ENCODE results near the gene PBX4. TPM values are rescaled to one million over a fixed set of nuclear protein-coding genes. Genes with fewer than 3 reads are reported as not detected.

PBX4 gene
- total RNA-seq, 4 donors from 2014 or later: 0.42 to 4.5 (median 0.68) TPM

DNA sequence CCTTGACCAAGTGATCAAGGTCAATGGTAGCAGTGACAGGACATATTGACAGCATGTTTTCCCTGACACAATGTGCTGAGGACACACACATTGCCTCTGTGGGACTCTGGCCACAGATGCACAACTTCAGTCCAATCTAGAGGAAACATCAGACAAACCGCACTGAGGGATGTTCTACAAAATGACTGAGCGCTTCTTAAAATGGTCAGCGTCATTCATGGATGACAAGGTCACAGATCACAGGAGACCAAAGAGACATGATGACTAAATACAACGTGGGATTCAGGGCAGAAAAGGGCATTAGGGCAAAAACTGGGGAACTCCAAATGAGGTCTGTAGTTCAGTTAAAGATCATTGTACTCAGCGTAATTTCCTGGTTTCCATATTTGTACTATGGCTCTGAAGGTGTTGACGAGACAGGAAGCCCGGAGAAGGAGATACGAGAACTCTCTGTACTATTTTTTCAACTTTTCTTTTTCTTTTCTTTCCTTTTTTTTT lies 20.6 kb downstream of the PBX4 start:
- Histone ChIP-seq H3K4me3 (no peak overlapping the region), H3K27me3 (no peaks in the 10 kb centered on the region), H3K4me1 (no peaks in the 10 kb centered on the region), H3K9me3 (no peaks in the 10 kb centered on the region), H3K36me3 (no peaks in the 10 kb centered on the region), H3K27ac (no peak overlapping the region)
- TF ChIP-seq, protein P1, sequence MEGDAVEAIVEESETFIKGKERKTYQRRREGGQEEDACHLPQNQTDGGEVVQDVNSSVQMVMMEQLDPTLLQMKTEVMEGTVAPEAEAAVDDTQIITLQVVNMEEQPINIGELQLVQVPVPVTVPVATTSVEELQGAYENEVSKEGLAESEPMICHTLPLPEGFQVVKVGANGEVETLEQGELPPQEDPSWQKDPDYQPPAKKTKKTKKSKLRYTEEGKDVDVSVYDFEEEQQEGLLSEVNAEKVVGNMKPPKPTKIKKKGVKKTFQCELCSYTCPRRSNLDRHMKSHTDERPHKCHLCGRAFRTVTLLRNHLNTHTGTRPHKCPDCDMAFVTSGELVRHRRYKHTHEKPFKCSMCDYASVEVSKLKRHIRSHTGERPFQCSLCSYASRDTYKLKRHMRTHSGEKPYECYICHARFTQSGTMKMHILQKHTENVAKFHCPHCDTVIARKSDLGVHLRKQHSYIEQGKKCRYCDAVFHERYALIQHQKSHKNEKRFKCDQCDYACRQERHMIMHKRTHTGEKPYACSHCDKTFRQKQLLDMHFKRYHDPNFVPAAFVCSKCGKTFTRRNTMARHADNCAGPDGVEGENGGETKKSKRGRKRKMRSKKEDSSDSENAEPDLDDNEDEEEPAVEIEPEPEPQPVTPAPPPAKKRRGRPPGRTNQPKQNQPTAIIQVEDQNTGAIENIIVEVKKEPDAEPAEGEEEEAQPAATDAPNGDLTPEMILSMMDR (IDR thresholded peaks at IDR 0.05): no peak
- no peak for TF ChIP-seq POLR2A (IDR thresholded peaks at IDR 0.05)
- no peak for TF ChIP-seq POLR2AphosphoS5 (IDR thresholded peaks at IDR 0.05)
- TF ChIP-seq EP300 (IDR thresholded peaks at IDR 0.05): no peak
- WGBS, 2 donors (ENCODE audit: low coverage in 1 of 2): 77 to 81% methylated on average over 5 to 8 of the region's 8 CpGs
- no peak for ATAC-seq

DNA sequence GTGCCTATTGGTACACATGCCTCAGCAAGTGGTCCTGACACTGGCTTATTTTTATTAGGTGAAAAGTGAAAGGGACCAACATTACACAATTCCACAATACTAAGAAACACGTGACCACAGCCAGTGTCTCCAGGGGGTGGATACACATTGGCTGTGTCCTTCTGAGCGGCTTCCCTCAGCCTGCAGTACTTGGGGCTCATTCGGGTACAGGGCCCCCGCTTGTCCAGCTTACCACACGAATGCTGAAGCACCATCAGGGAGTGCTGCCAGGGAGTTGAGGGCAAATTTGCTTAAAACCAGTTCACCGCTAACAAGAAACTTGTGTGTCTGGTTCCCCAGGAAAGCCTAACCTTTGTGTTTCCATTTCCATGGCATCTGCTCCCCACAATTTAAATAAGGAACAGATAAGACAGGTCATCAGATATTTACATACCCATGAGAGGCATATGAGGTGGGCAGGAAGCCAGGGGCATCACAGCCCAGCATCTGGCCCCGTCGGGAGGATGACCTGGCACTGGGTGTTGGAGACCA lies 23.3 kb downstream of the PBX4 start:
- 54 to 60% methylated on average over 2 to 8 of the region's 8 CpGs for WGBS, 2 donors (ENCODE audit: low coverage in 1 of 2)

DNA sequence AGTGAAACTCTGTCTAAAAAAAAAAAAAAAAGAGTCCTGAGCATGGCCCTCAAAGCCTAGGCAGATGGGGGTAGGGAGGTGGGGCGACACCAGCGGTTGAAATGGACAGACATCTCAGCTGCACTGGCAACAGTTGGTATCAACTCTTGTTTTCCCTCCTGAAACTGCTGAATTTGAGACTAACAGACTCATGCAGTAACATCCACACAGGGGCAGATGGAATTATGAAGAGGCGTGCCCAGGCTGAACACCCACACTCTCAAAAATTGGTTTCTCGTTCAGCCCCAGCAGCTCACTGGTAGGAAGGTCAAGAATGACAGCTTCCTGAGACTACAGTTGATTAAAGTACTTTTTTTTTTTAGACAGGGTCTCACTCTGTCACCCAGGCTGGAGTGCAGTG lies 24.1 kb downstream of the PBX4 start:
- Histone ChIP-seq H3K4me3 (no peak overlapping the region), H3K36me3 (no peaks in the 10 kb centered on the region), H3K4me1 (peaks cover 0 to 15% (median 5%) of the 10 kb centered on the region in 3 donors), H3K27ac (no peak overlapping the region), H3K27me3 (no peaks in the 10 kb centered on the region), H3K9me3 (no peaks in the 10 kb centered on the region)
- TF ChIP-seq, protein P1 (IDR thresholded peaks at IDR 0.05): no peak
- no peak for TF ChIP-seq POLR2A (IDR thresholded peaks at IDR 0.05)
- TF ChIP-seq POLR2AphosphoS5 (IDR thresholded peaks at IDR 0.05): no peak
- no peak for TF ChIP-seq EP300 (IDR thresholded peaks at IDR 0.05)
- no peak for ATAC-seq
- WGBS, 2 donors (ENCODE audit: low coverage in 1 of 2): 64 to 81% methylated on average over 3 to 4 of the region's 4 CpGs

More for the DNA sequence above, 23.3 kb downstream of the PBX4 start:
- Histone ChIP-seq H3K36me3 (no peaks in the 10 kb centered on the region), H3K27ac (no peak overlapping the region), H3K27me3 (no peaks in the 10 kb centered on the region), H3K4me3 (no peak overlapping the region), H3K4me1 (peaks cover 0 to 15% (median 5%) of the 10 kb centered on the region in 3 donors), H3K9me3 (no peaks in the 10 kb centered on the region)
- TF ChIP-seq POLR2AphosphoS5 (IDR thresholded peaks at IDR 0.05) (no peak), EP300 (IDR thresholded peaks at IDR 0.05) (no peak), POLR2A (IDR thresholded peaks at IDR 0.05) (no peak)
- TF ChIP-seq, protein P1 (IDR thresholded peaks at IDR 0.05): no peak
- ATAC-seq: peak; percentile 32

DNA sequence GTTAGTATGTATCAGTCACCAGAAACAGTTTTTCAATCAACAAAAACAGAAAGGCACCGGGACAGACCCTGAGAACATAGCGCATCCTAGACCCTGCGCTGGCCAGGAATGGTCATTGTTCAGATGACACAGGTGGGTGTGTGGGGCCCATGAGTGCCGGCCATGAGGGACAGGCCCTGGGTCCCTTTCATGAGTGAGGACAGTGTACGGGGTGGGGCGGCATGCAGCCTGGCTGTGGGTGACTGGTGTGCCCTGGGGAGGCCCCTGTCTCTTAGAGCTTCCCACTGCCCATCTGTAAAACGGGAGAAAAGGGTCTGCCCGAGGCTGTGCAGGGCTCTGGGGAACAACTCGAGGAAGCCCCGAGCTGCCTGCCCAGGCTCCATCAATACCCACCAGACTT lies 25.8 kb downstream of the PBX4 start:
- Histone ChIP-seq H3K27me3 (no peaks in the 10 kb centered on the region), H3K4me3 (no peak overlapping the region), H3K9me3 (no peaks in the 10 kb centered on the region), H3K4me1 (peaks cover 0 to 15% (median 5%) of the 10 kb centered on the region in 3 donors), H3K36me3 (no peaks in the 10 kb centered on the region), H3K27ac (no peak overlapping the region)
- ATAC-seq: no peak
- no peak for TF ChIP-seq EP300 (IDR thresholded peaks at IDR 0.05)
- TF ChIP-seq POLR2A (IDR thresholded peaks at IDR 0.05): no peak
- TF ChIP-seq, protein P1 (IDR thresholded peaks at IDR 0.05): no peak
- TF ChIP-seq POLR2AphosphoS5 (IDR thresholded peaks at IDR 0.05): no peak
- WGBS, 2 donors (ENCODE audit: low coverage in 1 of 2): 87 to 100% methylated on average over 1 to 3 of the region's 10 CpGs

All from gastroesophageal sphincter (tissue), 4 donors.